ENCODE results near the gene ZDHHC1.

ZDHHC1 gene

DNA sequence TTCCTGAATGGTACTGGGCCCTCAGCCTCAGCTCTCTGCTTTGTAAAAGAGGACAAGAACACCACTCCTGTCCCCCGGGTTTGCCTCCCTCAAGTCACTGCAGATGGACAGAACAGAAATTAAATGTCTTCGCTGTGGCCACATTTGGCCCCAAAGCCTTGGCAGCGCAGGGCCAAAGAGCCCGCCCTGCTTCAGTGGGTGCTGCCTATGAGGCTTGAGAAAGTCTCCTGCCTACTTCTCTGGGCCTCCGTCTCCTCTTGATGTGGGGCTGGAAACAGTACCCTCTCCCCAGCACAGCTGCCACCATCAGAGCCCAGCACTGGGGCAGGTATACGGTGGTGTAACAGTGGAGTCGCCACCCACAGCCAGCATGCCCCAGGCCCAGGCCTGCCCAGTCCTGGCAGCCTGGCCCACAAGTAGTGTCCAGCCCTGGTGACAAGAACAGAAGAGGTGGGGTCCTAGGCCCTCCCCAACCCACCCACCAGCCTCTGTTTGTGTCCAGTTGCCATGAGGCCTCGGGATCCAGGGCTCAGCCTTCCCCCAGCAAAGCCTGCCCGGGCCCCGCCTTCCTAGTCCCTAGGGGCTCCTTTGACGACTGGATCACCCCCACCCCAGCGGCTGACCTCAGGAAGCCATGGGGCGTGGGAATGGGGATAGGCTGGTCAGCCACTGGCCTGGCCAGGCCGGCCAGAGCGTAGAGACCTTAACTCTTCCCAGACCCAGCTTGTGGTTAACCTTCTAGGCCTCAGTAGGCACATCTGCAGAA, 19.1 kb downstream of the ZDHHC1 start:
- TF ChIP-seq, protein P1, sequence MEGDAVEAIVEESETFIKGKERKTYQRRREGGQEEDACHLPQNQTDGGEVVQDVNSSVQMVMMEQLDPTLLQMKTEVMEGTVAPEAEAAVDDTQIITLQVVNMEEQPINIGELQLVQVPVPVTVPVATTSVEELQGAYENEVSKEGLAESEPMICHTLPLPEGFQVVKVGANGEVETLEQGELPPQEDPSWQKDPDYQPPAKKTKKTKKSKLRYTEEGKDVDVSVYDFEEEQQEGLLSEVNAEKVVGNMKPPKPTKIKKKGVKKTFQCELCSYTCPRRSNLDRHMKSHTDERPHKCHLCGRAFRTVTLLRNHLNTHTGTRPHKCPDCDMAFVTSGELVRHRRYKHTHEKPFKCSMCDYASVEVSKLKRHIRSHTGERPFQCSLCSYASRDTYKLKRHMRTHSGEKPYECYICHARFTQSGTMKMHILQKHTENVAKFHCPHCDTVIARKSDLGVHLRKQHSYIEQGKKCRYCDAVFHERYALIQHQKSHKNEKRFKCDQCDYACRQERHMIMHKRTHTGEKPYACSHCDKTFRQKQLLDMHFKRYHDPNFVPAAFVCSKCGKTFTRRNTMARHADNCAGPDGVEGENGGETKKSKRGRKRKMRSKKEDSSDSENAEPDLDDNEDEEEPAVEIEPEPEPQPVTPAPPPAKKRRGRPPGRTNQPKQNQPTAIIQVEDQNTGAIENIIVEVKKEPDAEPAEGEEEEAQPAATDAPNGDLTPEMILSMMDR (IDR thresholded peaks at IDR 0.05; ENCODE audit: extremely low read depth, insufficient read depth, missing control alignments) = no peak
- no peak for DNase-seq (ENCODE audit: low spot score)
- in situ Hi-C loops (cut with MboI; ENCODE audit: low pct_unique_long_range_greater_than_20kb, low sequenced_read_pairs, unreplicated experiment) = no loop called here

DNA sequence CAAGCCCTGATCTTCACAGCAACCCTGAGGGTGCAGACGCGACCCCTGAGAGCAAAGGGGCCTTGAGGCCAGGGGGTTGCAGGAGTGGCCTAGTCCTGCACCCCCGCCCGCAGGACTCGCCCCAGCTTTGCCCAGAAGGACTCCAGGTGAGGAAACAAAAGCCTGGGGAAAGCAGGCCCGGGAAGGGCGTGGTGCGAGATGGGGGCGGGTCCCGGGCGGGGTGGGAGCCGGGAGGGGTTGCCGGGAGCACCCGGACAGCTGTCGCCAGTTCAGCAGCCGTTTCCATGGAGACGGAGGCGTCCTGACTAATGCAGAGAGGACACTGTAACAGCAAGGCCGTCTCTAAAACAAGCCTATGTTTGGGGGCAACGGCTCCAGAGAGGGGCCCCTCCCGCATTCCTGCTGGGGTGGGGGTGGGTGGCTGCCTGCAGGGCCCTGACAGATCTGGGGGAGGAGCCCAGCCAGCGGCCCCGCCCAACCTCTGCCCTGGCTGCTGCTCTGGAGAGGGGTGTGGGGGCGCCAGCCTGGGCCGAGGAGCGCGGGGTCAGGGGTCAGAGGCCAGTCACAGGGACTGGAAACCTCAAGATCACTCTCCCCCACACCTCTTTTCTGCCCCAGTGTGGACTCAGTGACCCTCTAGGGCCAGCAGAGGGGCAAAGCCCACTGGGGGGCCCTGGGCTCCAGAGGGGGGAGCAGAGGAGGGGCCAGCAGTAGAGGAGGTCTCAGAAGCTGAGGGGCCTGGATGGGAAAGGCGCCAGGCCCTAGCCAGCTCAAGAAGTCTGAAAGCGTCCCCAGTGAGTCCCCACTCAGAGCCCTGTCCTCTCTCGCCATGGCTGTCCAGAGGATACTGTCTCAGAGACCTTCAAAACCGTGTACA, 19.9 kb downstream of the ZDHHC1 start:
- no peak for DNase-seq (ENCODE audit: low spot score)
- TF ChIP-seq, protein P1 (IDR thresholded peaks at IDR 0.05; ENCODE audit: extremely low read depth, insufficient read depth, missing control alignments) = no peak
- in situ Hi-C loops (cut with MboI; ENCODE audit: low pct_unique_long_range_greater_than_20kb, low sequenced_read_pairs, unreplicated experiment) = no loop called here

DNA sequence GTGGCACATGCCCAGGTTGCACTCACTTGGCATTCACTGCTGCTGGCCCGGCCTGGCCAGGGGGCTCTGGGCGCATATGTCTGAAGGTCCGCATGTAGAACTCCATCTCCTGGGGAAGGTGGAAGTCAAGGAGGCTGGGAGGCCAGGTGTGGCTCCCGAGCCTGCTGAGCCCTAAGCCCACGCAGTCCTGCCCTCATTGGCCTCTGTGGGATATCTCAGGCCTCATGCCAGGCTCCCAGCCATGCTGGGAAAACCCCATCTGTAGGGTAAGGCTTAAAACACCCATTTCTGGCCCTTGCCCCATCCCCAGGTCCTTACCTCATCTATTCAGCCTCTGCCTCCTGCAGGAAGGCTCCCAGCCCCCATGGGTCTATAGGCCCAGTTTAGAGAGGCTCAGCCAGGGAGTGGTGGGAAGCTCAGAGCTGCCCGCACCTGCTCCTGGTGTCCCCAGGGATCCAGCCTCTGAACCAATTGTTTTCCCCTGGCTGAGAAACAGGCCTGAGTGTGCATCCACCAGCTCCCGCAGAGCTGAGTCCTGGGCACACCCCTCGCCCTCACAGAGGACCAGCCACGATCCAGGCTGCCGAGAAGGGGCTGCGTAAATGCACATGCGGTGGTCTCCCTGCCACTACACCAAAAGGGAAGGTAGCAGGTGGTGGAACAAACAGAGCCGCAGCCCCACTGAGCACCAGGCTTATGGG, 20.7 kb downstream of the ZDHHC1 start:
- peak; percentile 28 for DNase-seq (ENCODE audit: low spot score)
- TF ChIP-seq, protein P1 (IDR thresholded peaks at IDR 0.05; ENCODE audit: extremely low read depth, insufficient read depth, missing control alignments) = no peak
- in situ Hi-C loops (cut with MboI; ENCODE audit: low pct_unique_long_range_greater_than_20kb, low sequenced_read_pairs, unreplicated experiment) = no loop called here

DNA sequence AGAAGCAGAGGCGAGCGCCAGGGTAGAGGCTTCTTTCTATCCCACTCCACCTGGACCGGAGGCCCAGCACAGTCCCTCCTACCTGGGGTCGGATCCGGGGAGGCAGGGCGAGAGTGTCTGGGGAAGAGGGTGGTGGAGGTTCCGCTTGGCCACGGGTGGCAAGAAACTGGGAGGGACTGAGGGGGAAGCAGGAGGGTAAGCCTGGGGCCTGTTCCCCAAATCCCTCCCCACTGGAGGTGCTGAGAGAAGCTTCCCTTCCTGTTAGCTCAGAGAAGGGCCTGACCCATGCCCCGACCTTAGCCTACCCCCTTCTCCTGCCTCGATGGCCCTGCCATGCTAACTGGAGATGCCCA, 21.2 kb downstream of the ZDHHC1 start:
- in situ Hi-C loops (cut with MboI; ENCODE audit: low pct_unique_long_range_greater_than_20kb, low sequenced_read_pairs, unreplicated experiment) = no loop called here
- DNase-seq (ENCODE audit: low spot score) = peak; percentile 34

DNA sequence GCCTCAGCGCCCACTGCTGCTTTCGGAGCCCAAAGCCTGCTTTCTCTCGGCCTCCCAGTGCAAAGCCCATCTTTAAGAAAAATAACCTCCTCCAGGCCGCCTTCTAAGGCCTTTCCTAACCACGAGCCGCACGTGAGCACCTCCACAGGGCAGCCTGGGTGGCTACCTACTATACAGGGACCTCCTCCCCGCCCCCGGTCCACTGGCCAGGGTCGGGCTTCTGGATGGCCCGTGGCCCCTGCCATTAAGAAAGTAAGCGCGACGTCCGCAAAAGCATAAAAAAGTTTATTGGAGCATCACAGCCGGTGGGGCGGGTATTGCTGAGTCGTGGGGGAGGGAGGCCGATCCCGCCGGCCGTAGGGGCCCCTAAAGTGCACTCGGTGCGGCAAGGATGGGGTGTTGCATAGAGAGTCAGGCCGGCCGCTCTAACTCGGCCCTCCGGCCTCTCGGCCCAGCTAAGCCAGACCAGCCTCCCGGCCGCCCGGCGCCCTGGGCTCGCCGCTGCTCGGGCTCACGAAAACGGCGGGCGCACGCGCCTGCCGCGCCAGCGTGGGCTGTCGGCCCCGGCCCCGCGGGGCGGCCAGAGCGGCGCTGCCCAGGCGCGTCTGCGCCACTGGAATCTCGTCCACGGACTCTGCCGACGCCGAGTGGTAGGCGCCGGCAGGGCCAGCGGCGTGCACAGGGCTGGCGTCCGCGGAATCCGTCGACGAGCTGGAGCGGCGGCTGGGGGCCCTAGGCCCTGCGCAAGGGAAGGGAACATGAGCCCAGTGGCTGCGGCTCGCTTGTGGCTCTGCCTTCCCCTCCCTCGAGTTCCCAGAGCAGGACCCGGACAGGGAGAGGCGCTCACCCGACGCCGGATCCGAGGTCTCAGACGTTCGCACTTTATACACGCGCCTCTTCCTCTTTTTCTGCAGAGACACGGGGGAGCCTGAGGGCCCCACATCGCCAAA, 21.8 kb downstream of the ZDHHC1 start:
- TF ChIP-seq, protein P1 (IDR thresholded peaks at IDR 0.05; ENCODE audit: extremely low read depth, insufficient read depth, missing control alignments) = no peak
- in situ Hi-C loops (cut with MboI; ENCODE audit: low pct_unique_long_range_greater_than_20kb, low sequenced_read_pairs, unreplicated experiment) = no loop called here
- DNase-seq (ENCODE audit: low spot score) = peak; percentile 55

More for the DNA sequence above, 21.2 kb downstream of the ZDHHC1 start:
- TF ChIP-seq, protein P1 (IDR thresholded peaks at IDR 0.05; ENCODE audit: extremely low read depth, insufficient read depth, missing control alignments) = no peak
